Adrenal gland (tissue), 19 donors: ENCODE results near the gene KIF2C. TPM values are rescaled to one million over a fixed set of nuclear protein-coding genes. Genes with fewer than 3 reads are reported as not detected.

Experiments used
- DNase-seq, 7 donors: peaks; one replicate each; pipeline ENCODE4 v3.0.0-alpha.2; 2019 to 2020
- H3K27ac ChIP-seq, 5 donors: fragments of 200-600 bp; sonication (generic) in 4 of 5; 1 replicate in 3 of 5; 2 replicates in 2 of 5; pipeline versions ENCODE4 v1.5.1 to v1.8.0; 2016 to 2020; ENCODE audit warnings: mild to moderate bottlenecking in 1 of 5
- H3K27me3 ChIP-seq: fragments of 200-600 bp; 2 replicates; pipeline ENCODE4 v1.8.0; 2021
- H3K36me3 ChIP-seq, 2 donors: fragments of 200-600 bp; replicated peaks in 1 of 2; 1 replicate in 1 of 2; 2 replicates in 1 of 2; pipeline versions ENCODE4 v1.5.1 to v1.8.0; 2018 to 2022
- H3K4me1 ChIP-seq, 2 donors: fragments of 200-600 bp; replicated peaks in 1 of 2; 1 replicate in 1 of 2; 2 replicates in 1 of 2; pipeline versions ENCODE4 v1.5.1 to v1.8.0; 2018 to 2021
- H3K4me3 ChIP-seq, 4 donors: fragments of 200-600 bp; sonication (generic) in 3 of 4; one replicate each; pipeline ENCODE4 v1.5.1; 2016 to 2018
- H3K9me3 ChIP-seq, 3 donors: fragments of 200-600 bp; sonication (generic) in 1 of 3; replicated peaks in 1 of 3; 1 replicate in 2 of 3; 2 replicates in 1 of 3; pipeline versions ENCODE4 v1.5.1 to v1.8.0; 2016 to 2021
- POLR2A ChIP-seq, 2 donors: fragments of 450-650 bp; IDR thresholded peaks; one replicate each; pipeline ENCODE4 v1.6.1; 2017; ENCODE audit warnings: antibody characterized with exemption in 2 of 2, mild to moderate bottlenecking in 2 of 2, moderate library complexity in 1 of 2
- WGBS, 4 donors: extraction: QIAGEN DNeasy Blood & Tissue Kit in 2 of 4; methylation state at CpG; one replicate each; pipeline versions ENCODE4 v1.1.5 to v1.1.7; 2013 to 2017; 5-methylcytosine and 5-hydroxymethylcytosine counted together
- intact Hi-C, 2 donors: fragments of 100-400 bp; cut with DNase I; formaldehyde crosslinking; loops; one replicate each; pipeline versions ENCODE4 v1.14.1 to v1.15.0; 2022 to 2023
- long read RNA-seq, 10 donors: library from polyadenylated mRNA in 3 of 10; unstranded in 2 of 10; stranded (forward) in 1 of 10; transcript quantifications; one replicate each; pipeline ENCODE4 v2.0.0 and lab custom pipeline, GENCODE V29; 2021 to 2026
- polyA plus RNA-seq, 3 donors: library from polyadenylated mRNA; stranded (reverse); fragments of 200-250 nt in 2 of 3; fragments of 350-450 nt in 1 of 3; fragmentation: Illumina TruSeq in 1 of 3; extraction: RNeasy Lipid Tissue Mini Kit (QIAGEN cat#74804) in 1 of 3; gene quantifications; one replicate each; pipeline ENCODE4 v1.2.3, GENCODE V29; 2013 to 2014
- total RNA-seq, 9 donors: library from RNA; depleted of rRNA in 4 of 9; stranded (reverse); fragments of >200 nt in 4 of 9; fragments of 120-200 nt in 1 of 9; fragmentation: NEBNext Ultra II Directional in 1 of 9; extraction: Animal tissue kit (Norgen Biotek cat#: 25700) in 1 of 9; gene quantifications; one replicate each; pipeline versions ENCODE4 v1.1.0 to v1.2.4, GENCODE V29; 2013 to 2023
- TF ChIP-seq, protein P1 (sequence below), 6 experiments: fragments of 450-650 bp in 4 of 6; fragments of 200-600 bp in 2 of 6; sonication (generic) in 1 of 6; IDR thresholded peaks; 1 replicate in 5 of 6; 2 replicates in 1 of 6; pipeline versions ENCODE4 v1.5.1 to v1.8.0; 2016 to 2021; ENCODE audit warnings: antibody characterized with exemption in 6 of 6, mild to moderate bottlenecking in 2 of 6, moderate library complexity in 1 of 6
- donor health status: healthy with polysubstance abuse.
- donor health status: Bipolar disorder and iron deficiency.
- donor health status: DM: yes; HTN: yes; CAD: no.
- donor health status: DM: no; HTN: no; CAD: no.
- donor health status: DM: no; HTN: no; CAD: no.
- donor health status: DM: yes; HTN: yes; CAD: no.

KIF2C gene
- total RNA-seq = 10 to 100 TPM in 1 of 9 donors, 1 to 10 TPM in 6, under 1 TPM in 2; 0.26 to 10.4 (median 1.6) TPM
- polyA plus RNA-seq = 1 to 10 TPM in 1 of 3 donors, under 1 TPM in 2; 0.48 to 1.3 (median 0.67) TPM
- long read RNA-seq, donor 1, partial matches to known transcripts = 0 of 3 reads
- long read RNA-seq, donor 1, other reads (novel, unspliced or antisense) = 0 of 3 reads
- long read RNA-seq, donor 2, partial matches to known transcripts = 0 of 1 reads
- long read RNA-seq, donor 2, other reads (novel, unspliced or antisense) = 0 of 1 reads
- long read RNA-seq, donor 3 = 0 reads
- long read RNA-seq, donor 4, partial matches to known transcripts = 0 of 2 reads
- long read RNA-seq, donor 4, other reads (novel, unspliced or antisense) = 0 of 2 reads
- long read RNA-seq, donor 5, partial matches to known transcripts = 0 of 4 reads
- long read RNA-seq, donor 5, other reads (novel, unspliced or antisense) = 2 of 4 reads
- long read RNA-seq, donor 6, partial matches to known transcripts = 2 of 2 reads
- long read RNA-seq, donor 6, other reads (novel, unspliced or antisense) = 0 of 2 reads
- long read RNA-seq, donor 7, partial matches to known transcripts = 0 of 1 reads
- long read RNA-seq, donor 7, other reads (novel, unspliced or antisense) = 0 of 1 reads
- long read RNA-seq, donor 8, partial matches to known transcripts = 0 of 3 reads
- long read RNA-seq, donor 8, other reads (novel, unspliced or antisense) = 0 of 3 reads
- long read RNA-seq, donor 9 = 0 reads
- long read RNA-seq, donor 10 = 0 reads

GRCh38 chr1:44739307-44740178 is at the start of gene KIF2C:
Gene KIF2C, plus strand, starts transcription at chr1:44739837. Its CDS starts 96 bp downstream, at chr1:44739933.
- peak; percentile 95 to 98 (median 97) for DNase-seq
- Histone ChIP-seq H3K27me3 (no peaks in the 10 kb centered on the region), H3K36me3 (no peaks in the 10 kb centered on the region), H3K9me3 (no peaks in the 10 kb centered on the region), H3K4me3 (peak within 1 kb of the TSS in 3 of 4 donors; percentile 1 to 69 (median 33)), H3K4me1 (peaks cover 6 to 11% of the 10 kb centered on the region in 2 donors), H3K27ac (peak within 1 kb of the TSS in 4 of 5 donors; percentile 61 to 92 (median 89))
- TF ChIP-seq, protein P1, sequence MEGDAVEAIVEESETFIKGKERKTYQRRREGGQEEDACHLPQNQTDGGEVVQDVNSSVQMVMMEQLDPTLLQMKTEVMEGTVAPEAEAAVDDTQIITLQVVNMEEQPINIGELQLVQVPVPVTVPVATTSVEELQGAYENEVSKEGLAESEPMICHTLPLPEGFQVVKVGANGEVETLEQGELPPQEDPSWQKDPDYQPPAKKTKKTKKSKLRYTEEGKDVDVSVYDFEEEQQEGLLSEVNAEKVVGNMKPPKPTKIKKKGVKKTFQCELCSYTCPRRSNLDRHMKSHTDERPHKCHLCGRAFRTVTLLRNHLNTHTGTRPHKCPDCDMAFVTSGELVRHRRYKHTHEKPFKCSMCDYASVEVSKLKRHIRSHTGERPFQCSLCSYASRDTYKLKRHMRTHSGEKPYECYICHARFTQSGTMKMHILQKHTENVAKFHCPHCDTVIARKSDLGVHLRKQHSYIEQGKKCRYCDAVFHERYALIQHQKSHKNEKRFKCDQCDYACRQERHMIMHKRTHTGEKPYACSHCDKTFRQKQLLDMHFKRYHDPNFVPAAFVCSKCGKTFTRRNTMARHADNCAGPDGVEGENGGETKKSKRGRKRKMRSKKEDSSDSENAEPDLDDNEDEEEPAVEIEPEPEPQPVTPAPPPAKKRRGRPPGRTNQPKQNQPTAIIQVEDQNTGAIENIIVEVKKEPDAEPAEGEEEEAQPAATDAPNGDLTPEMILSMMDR (IDR thresholded peaks at IDR 0.05) = peak in 1 of 6 experiments; percentile 19
- peak in 1 of 2 donors; percentile 74 for TF ChIP-seq POLR2A (IDR thresholded peaks at IDR 0.05)
- WGBS, 4 donors = 1% methylated on average over 17 to 57 of the region's 57 CpGs
- intact Hi-C loops = loop anchor here (5.0 to 10.0 kb wide), 2 partner anchors 38 to 45 kb away; partner anchors contain the start of genes BEST4 (in 1 of the 2) and RPS8 (in 1 of the 2)

GRCh38 chr1:44693159-44693558 is 46.5 kb upstream of the KIF2C start:
- 85 to 100% (median 93%) methylated on average over 2 of the region's 2 CpGs for WGBS, 4 donors
- DNase-seq = peak in 1 of 7 donors; percentile 3
- intact Hi-C loops = no loop called here
- H3K36me3 ChIP-seq = no peaks in the 10 kb centered on the region
- TF ChIP-seq, protein P1 (IDR thresholded peaks at IDR 0.05) = no peak
- no peak for TF ChIP-seq POLR2A (IDR thresholded peaks at IDR 0.05)
- no peaks in the 10 kb centered on the region for H3K9me3 ChIP-seq
- H3K4me3 ChIP-seq = no peak overlapping the region
- no peaks in the 10 kb centered on the region for H3K27me3 ChIP-seq
- H3K4me1 ChIP-seq = no peaks in the 10 kb centered on the region
- no peak overlapping the region for H3K27ac ChIP-seq

DNA sequence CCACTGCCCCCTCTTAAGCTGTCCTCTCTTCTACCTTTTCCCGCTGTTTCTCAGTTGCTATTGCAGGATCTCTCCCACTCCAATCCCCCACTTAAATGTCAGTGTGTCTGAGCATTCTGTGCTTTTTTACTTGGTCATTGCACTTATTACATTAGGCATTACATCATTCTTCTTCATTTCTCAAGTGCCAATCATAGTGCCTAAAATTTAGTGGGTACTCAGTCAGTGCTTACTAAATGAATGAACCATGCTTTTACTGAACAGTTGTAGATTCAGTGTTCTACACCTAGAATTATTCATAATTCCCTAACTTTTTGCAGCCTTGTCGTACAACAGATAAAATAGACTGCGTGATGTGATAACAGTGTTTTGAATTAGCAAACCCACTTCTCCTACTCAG is 45.7 kb upstream of the KIF2C start:
- TF ChIP-seq POLR2A (IDR thresholded peaks at IDR 0.05) = no peak
- TF ChIP-seq, protein P1 (IDR thresholded peaks at IDR 0.05) = no peak
- no peaks in the 10 kb centered on the region for H3K36me3 ChIP-seq
- H3K4me1 ChIP-seq = no peaks in the 10 kb centered on the region
- no peaks in the 10 kb centered on the region for H3K9me3 ChIP-seq
- no peak overlapping the region for H3K27ac ChIP-seq
- no peaks in the 10 kb centered on the region for H3K27me3 ChIP-seq
- intact Hi-C loops = no loop called here
- H3K4me3 ChIP-seq = no peak overlapping the region
- 94 to 98% (median 96%) methylated on average over 3 of the region's 3 CpGs for WGBS, 4 donors
- DNase-seq = no peak
